Measurements from ENCODE around the gene MAP4K2.

The MAP4K2 gene

DNA sequence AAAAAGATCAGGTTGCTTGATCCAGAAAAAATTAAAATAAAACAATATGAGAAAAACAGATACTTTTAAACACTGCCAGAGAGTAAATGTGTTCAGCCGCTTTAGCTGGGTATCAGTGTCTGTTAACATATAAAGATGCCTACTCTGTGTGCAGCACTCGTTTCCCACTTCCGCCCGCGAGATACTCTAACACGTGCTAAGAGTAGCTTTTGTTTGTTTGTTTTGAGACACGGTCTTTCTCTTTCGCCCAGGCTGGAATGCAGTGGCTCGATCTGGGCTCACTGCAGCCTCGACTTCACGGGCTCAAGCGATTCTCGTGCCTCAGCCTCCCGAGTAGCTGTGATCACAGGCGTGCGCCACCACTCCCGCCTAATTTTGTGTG, 7.9 kb upstream of the MAP4K2 start:
- Histone ChIP-seq H3K9me3 (ENCODE audit: control insufficient read depth in 1 of 2, low read length in 2 of 2) (no peaks in the 10 kb centered on the region), H3K4me1 (ENCODE audit: control insufficient read depth in 1 of 2, insufficient read depth in 2 of 2, low read length in 2 of 2) (peaks cover 6 to 7% of the 10 kb centered on the region in 2 donors), H3K4me3 (ENCODE audit: low read depth in 1 of 2, low read length in 2 of 2) (peak overlapping the region; percentile 83 to 84), H3K27me3 (ENCODE audit: control insufficient read depth in 1 of 2, insufficient read depth in 2 of 2, low read length in 2 of 2) (no peaks in the 10 kb centered on the region), H3K36me3 (ENCODE audit: control insufficient read depth in 1 of 2, insufficient read depth in 2 of 2, low read length in 2 of 2) (peaks cover 4 to 8% of the 10 kb centered on the region in 2 donors), H3K27ac (ENCODE audit: low read depth, low read length) (no peak overlapping the region), H3K9ac (ENCODE audit: low read depth in 1 of 2, low read length in 2 of 2) (peak overlapping the region in 1 of 2 donors; percentile 70)

DNA sequence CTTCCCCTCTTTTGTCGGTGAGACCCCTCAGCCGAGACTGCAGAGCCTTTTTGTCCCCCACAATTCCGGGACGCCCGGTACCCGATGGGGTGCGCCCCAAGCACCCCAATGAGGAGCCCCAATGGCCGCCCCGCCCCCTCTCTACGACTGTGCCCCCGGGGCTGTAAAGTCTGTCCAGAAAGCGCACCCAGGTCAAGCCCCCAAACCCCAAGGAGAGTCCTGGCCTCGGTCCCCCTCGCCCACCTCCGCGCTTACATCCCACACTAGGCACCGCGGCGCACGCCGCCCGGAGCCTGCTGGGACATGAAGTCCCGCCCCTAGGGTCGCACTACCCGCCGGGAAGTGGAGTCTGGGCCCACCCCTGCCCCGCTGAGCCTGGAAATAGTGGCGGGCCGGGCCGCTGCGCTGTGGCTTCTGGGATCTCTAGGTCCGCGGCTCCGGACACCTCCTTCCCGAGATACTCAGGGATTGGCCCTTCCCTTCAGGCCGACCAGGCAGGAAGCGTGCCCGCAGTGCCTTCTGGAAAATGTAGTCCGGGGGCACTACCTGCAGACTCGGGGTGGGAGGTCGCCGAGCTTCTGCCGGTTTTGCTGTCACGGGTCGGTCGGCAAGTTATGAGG, 7.4 kb upstream of the MAP4K2 start, which contains the start of gene MEN1:
Gene MEN1 (minus strand): TSS at position 281 of the 620 bp plus-strand sequence. CDS start 442 bp downstream, outside the sequence.
- H3K9me3 ChIP-seq (ENCODE audit: control insufficient read depth in 1 of 2, low read length in 2 of 2), result no peaks in the 10 kb centered on the region
- peak within 1 kb of the TSS; percentile 64 to 70 for H3K9ac ChIP-seq (ENCODE audit: low read depth in 1 of 2, low read length in 2 of 2)
- no peaks in the 10 kb centered on the region for H3K27me3 ChIP-seq (ENCODE audit: control insufficient read depth in 1 of 2, insufficient read depth in 2 of 2, low read length in 2 of 2)
- peak within 1 kb of the TSS; percentile 55 for H3K27ac ChIP-seq (ENCODE audit: low read depth, low read length)
- peak within 1 kb of the TSS; percentile 83 to 84 for H3K4me3 ChIP-seq (ENCODE audit: low read depth in 1 of 2, low read length in 2 of 2)
- H3K4me1 ChIP-seq (ENCODE audit: control insufficient read depth in 1 of 2, insufficient read depth in 2 of 2, low read length in 2 of 2), result peaks cover 6 to 7% of the 10 kb centered on the region in 2 donors
- peaks cover 9 to 11% of the 10 kb centered on the region in 2 donors for H3K36me3 ChIP-seq (ENCODE audit: control insufficient read depth in 1 of 2, insufficient read depth in 2 of 2, low read length in 2 of 2)

DNA sequence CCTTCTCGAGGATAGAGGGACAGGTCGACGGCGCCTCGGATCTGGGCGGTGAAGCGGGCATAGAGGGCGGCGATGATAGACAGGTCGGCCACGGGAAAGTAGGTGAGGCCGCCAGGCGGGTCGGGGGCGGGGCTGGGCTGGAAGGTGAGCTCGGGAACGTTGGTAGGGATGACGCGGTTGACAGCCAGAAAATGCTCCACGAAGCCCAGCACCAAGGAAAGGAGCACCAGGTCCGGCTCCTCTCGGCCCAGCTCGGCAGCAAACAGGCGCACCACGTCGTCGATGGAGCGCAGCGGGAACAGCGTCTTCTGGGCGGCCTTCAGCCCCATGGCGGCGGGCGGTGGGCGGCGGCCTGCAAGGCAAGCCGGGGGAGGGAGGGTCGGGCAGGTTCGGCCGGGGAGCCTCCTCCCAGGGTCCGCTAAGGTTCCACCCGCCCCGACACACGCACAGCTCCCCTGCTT, 6.8 kb upstream of the MAP4K2 start:
- H3K27me3 ChIP-seq (ENCODE audit: control insufficient read depth in 1 of 2, insufficient read depth in 2 of 2, low read length in 2 of 2), result no peaks in the 10 kb centered on the region
- H3K27ac ChIP-seq (ENCODE audit: low read depth, low read length), result peak overlapping the region; percentile 10
- H3K9me3 ChIP-seq (ENCODE audit: control insufficient read depth in 1 of 2, low read length in 2 of 2), result no peaks in the 10 kb centered on the region
- H3K9ac ChIP-seq (ENCODE audit: low read depth in 1 of 2, low read length in 2 of 2), result peak overlapping the region; percentile 64 to 70
- H3K4me3 ChIP-seq (ENCODE audit: low read depth in 1 of 2, low read length in 2 of 2), result peak overlapping the region; percentile 83 to 84
- peaks cover 15 to 17% of the 10 kb centered on the region in 2 donors for H3K36me3 ChIP-seq (ENCODE audit: control insufficient read depth in 1 of 2, insufficient read depth in 2 of 2, low read length in 2 of 2)
- H3K4me1 ChIP-seq (ENCODE audit: control insufficient read depth in 1 of 2, insufficient read depth in 2 of 2, low read length in 2 of 2), result peaks cover 6 to 7% of the 10 kb centered on the region in 2 donors

DNA sequence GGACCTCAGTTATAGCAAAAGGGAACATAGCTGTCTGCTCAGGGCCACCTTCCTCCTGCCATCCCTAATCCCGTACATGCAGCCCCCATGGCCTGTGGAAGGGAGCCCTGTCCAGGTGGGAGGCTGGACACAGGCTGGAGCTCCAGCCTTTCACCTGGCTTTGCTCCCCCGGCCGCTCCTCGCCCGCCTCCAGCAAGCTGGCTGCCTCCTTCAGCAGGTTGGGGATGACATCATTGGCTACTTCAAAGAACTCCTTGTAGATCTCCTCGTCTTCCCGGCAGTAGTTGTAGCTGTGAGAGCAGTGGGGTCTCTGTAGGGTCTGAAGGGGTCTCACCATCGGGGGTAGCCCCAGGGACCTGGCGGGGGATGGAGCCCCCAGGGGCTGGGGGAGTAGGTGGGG, 2.5 kb upstream of the MAP4K2 start:
- H3K36me3 ChIP-seq (ENCODE audit: control insufficient read depth in 1 of 2, insufficient read depth in 2 of 2, low read length in 2 of 2), result peaks cover 16 to 17% of the 10 kb centered on the region in 2 donors
- no peak overlapping the region for H3K9ac ChIP-seq (ENCODE audit: low read depth in 1 of 2, low read length in 2 of 2)
- no peaks in the 10 kb centered on the region for H3K27me3 ChIP-seq (ENCODE audit: control insufficient read depth in 1 of 2, insufficient read depth in 2 of 2, low read length in 2 of 2)
- H3K9me3 ChIP-seq (ENCODE audit: control insufficient read depth in 1 of 2, low read length in 2 of 2), result no peaks in the 10 kb centered on the region
- H3K27ac ChIP-seq (ENCODE audit: low read depth, low read length), result no peak overlapping the region
- peaks cover 28 to 31% of the 10 kb centered on the region in 2 donors for H3K4me1 ChIP-seq (ENCODE audit: control insufficient read depth in 1 of 2, insufficient read depth in 2 of 2, low read length in 2 of 2)
- no peak overlapping the region for H3K4me3 ChIP-seq (ENCODE audit: low read depth in 1 of 2, low read length in 2 of 2)

DNA sequence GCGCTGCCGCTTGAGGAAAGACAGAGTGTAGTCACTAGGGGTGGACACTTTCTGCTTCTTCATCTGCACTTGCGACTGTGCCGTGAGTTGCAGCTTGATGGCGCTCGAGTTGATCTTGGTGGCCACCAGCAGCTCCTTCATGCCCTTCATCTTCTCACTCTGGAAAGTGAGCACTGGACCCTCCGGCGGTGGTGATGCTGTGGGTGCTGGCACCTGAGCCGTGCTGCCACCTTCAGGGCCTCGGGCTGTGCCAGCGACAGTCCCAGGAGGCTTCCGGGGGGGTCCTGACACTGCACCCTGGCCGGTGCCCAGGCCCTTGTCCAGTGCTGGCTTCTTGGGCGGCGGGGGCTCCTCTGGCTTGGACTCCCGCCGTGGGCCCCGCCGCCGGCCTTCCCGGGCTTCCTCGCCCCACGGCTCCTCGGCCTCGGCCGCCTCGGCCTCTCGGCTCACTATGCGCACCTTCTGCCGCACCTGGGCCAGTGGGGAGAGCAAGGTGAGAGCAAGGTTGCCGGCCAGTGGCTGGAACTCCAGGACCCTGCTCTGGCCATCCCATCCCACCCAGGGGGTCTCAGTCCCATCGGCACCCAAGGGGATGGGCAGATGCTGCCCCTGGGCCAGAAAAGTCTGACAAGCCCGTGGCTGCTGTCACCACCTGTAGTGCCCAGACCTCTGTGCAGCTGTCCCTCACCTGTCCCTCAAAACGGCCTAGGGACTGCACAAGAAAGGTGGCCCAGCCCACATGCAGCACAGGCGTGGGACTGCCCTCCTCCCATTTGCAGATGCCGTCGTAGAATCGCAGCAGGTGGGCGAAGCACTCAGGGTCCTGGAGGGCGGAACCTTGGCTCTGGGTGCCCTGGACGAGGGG, 1.6 kb upstream of the MAP4K2 start:
- Histone ChIP-seq H3K9ac (ENCODE audit: low read depth in 1 of 2, low read length in 2 of 2) (no peak overlapping the region), H3K27me3 (ENCODE audit: control insufficient read depth in 1 of 2, insufficient read depth in 2 of 2, low read length in 2 of 2) (no peaks in the 10 kb centered on the region), H3K36me3 (ENCODE audit: control insufficient read depth in 1 of 2, insufficient read depth in 2 of 2, low read length in 2 of 2) (peaks cover 16 to 17% of the 10 kb centered on the region in 2 donors), H3K4me3 (ENCODE audit: low read depth in 1 of 2, low read length in 2 of 2) (no peak overlapping the region), H3K4me1 (ENCODE audit: control insufficient read depth in 1 of 2, insufficient read depth in 2 of 2, low read length in 2 of 2) (peaks cover 27% of the 10 kb centered on the region in 2 donors), H3K9me3 (ENCODE audit: control insufficient read depth in 1 of 2, low read length in 2 of 2) (no peaks in the 10 kb centered on the region), H3K27ac (ENCODE audit: low read depth, low read length) (no peak overlapping the region)

DNA sequence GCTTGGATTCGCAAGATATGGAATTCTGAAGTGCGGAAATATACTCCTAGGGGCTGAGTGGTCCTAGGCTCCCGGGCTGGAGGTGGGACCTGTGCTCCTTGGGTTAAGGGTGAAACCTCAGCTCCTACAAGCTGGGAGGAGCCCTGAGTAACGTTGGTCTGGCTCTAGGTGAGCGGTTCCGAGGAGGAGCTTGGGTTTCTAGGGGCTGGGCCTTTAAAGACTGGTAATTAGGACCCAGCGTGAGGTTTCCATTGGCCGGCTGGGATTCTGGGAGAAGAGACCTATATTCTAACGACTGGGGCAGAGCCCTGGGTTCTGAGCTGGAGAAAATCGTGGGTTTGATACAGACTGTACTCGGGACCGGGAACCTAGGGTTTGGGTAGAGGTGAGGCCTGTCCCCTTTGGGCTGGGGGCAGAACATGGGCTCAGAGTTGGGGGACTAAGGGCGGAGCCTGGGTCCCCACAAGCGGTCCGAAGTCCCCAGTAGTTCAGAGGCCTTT, 882 bp upstream of the MAP4K2 start:
- H3K9ac ChIP-seq (ENCODE audit: low read depth in 1 of 2, low read length in 2 of 2), result peak overlapping the region; percentile 55 to 59
- H3K36me3 ChIP-seq (ENCODE audit: control insufficient read depth in 1 of 2, insufficient read depth in 2 of 2, low read length in 2 of 2), result peaks cover 16 to 17% of the 10 kb centered on the region in 2 donors
- no peaks in the 10 kb centered on the region for H3K9me3 ChIP-seq (ENCODE audit: control insufficient read depth in 1 of 2, low read length in 2 of 2)
- no peaks in the 10 kb centered on the region for H3K27me3 ChIP-seq (ENCODE audit: control insufficient read depth in 1 of 2, insufficient read depth in 2 of 2, low read length in 2 of 2)
- H3K4me3 ChIP-seq (ENCODE audit: low read depth in 1 of 2, low read length in 2 of 2), result peak overlapping the region; percentile 70 to 73
- peaks cover 23 to 24% of the 10 kb centered on the region in 2 donors for H3K4me1 ChIP-seq (ENCODE audit: control insufficient read depth in 1 of 2, insufficient read depth in 2 of 2, low read length in 2 of 2)
- peak overlapping the region; percentile 43 for H3K27ac ChIP-seq (ENCODE audit: low read depth, low read length)

DNA sequence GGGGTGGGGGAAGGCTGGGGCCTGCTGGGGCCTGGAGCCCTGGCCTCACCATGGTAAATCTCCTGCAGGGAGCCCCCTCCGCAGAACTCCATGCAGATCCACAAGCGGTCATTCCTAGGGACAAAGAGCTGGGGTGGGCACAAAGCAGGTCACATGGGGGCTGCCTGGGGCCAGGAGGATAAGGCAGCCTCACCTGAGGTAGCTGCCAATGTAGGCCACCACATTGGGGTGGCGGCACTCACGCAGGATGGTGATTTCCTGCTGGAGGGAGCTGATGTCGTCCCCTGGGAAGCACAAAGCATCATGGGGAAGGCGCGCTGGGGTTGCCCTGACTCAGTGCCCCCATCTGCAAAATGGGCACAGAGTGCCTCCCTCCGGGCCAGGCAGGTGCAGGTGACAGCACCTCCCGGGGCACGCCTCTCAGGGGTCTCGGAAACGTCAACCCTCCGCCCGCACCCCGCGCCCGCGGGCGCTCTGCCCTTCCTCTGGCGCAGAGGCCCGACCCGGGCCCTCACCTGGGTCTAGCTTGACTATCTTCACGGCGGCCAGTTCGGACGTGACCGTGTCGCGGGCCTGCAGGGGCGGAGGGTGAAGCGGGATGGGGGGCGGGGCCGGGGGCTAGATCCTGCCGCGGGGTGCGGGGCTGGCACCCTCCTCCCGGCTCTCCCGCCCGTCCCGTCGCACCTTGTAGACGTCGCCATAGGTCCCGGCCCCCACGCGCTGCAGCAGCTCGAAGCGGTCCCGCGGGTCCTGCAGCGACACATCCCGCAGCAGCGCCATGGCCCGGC, 450 bp downstream of the MAP4K2 start:
- Histone ChIP-seq H3K4me3 (ENCODE audit: low read depth in 1 of 2, low read length in 2 of 2) (peak overlapping the region; percentile 62 to 73), H3K9ac (ENCODE audit: low read depth in 1 of 2, low read length in 2 of 2) (peak overlapping the region; percentile 10 to 47), H3K36me3 (ENCODE audit: control insufficient read depth in 1 of 2, insufficient read depth in 2 of 2, low read length in 2 of 2) (peaks cover 16 to 17% of the 10 kb centered on the region in 2 donors), H3K9me3 (ENCODE audit: control insufficient read depth in 1 of 2, low read length in 2 of 2) (no peaks in the 10 kb centered on the region), H3K27me3 (ENCODE audit: control insufficient read depth in 1 of 2, insufficient read depth in 2 of 2, low read length in 2 of 2) (no peaks in the 10 kb centered on the region), H3K27ac (ENCODE audit: low read depth, low read length) (peak overlapping the region; percentile 42), H3K4me1 (ENCODE audit: control insufficient read depth in 1 of 2, insufficient read depth in 2 of 2, low read length in 2 of 2) (peaks cover 23 to 24% of the 10 kb centered on the region in 2 donors)

DNA sequence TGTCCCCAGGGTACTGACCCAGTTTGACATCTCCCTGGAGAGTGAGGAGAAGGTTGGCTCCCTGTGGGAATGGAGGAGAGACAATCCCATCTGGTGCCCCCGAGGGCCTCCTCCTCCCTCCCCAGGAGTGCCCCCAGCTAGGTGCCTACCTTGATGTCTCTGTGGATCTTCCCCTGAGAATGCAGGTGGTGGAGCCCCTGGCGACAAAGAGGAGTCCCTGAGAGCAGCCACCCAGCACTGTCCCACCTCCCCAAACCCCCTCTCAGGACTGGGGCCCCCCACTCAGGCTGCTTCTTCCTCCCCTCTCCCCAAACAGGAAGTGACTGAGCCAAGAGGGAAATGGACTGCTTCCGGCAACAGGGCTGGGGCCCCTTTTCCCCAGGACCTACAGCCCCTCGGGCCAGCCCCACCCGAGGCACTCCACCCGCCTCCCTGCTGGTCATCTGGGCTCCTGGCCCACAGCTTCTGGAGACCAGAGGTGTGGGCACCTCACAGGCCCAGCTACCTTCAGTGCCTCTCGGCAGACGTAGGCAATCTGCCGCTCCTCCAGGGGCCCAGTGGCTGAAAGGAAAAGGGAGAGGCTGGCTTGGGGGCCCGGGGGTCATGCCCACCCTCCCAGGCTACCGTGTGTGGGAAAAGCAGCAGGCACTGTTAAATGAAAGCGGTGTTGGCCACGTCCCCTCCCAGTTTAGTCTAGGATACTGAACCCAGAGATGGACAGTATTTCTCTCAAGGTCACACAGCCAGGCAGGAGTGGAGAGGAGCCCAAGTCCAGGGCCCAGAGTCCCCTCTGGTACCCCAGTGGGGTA, 1.2 kb downstream of the MAP4K2 start:
- Histone ChIP-seq H3K27ac (ENCODE audit: low read depth, low read length) (peak overlapping the region; percentile 44), H3K9ac (ENCODE audit: low read depth in 1 of 2, low read length in 2 of 2) (peak overlapping the region in 1 of 2 donors; percentile 18), H3K27me3 (ENCODE audit: control insufficient read depth in 1 of 2, insufficient read depth in 2 of 2, low read length in 2 of 2) (no peaks in the 10 kb centered on the region), H3K36me3 (ENCODE audit: control insufficient read depth in 1 of 2, insufficient read depth in 2 of 2, low read length in 2 of 2) (peaks cover 16 to 17% of the 10 kb centered on the region in 2 donors), H3K4me1 (ENCODE audit: control insufficient read depth in 1 of 2, insufficient read depth in 2 of 2, low read length in 2 of 2) (peaks cover 23 to 24% of the 10 kb centered on the region in 2 donors), H3K9me3 (ENCODE audit: control insufficient read depth in 1 of 2, low read length in 2 of 2) (no peaks in the 10 kb centered on the region), H3K4me3 (ENCODE audit: low read depth in 1 of 2, low read length in 2 of 2) (peak overlapping the region; percentile 62 to 73)

DNA sequence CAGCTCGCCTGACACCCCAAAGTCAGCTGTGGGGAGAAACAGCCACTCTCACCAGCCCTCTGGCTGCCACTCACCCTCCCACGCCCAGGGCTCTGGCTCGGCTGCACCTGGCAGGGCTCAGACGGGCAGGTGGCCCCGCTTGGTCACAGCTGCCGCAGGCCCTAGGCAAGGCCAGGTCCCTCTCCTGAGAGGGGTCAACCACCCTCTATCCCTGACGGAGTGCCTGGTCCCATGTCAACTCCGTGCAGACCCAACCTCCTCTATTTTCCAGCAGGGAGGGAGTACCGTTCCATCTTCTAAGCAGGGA, 1.9 kb downstream of the MAP4K2 start:
- H3K4me1 ChIP-seq (ENCODE audit: control insufficient read depth in 1 of 2, insufficient read depth in 2 of 2, low read length in 2 of 2), result peaks cover 23 to 24% of the 10 kb centered on the region in 2 donors
- H3K36me3 ChIP-seq (ENCODE audit: control insufficient read depth in 1 of 2, insufficient read depth in 2 of 2, low read length in 2 of 2), result peaks cover 12 to 21% of the 10 kb centered on the region in 2 donors
- H3K4me3 ChIP-seq (ENCODE audit: low read depth in 1 of 2, low read length in 2 of 2), result no peak overlapping the region
- H3K9ac ChIP-seq (ENCODE audit: low read depth in 1 of 2, low read length in 2 of 2), result no peak overlapping the region
- H3K27ac ChIP-seq (ENCODE audit: low read depth, low read length), result no peak overlapping the region
- H3K9me3 ChIP-seq (ENCODE audit: control insufficient read depth in 1 of 2, low read length in 2 of 2), result no peaks in the 10 kb centered on the region
- no peaks in the 10 kb centered on the region for H3K27me3 ChIP-seq (ENCODE audit: control insufficient read depth in 1 of 2, insufficient read depth in 2 of 2, low read length in 2 of 2)

Data from duodenal mucosa (tissue), 2 donors.